GM18909 (cell line): Measurements from ENCODE around the gene SCNN1A.
"Not testable (repeated sequence)": the region's sequence is repeated elsewhere in the genome, so short reads cannot be mapped to it uniquely, and the experiment has no call there.

Experiments
- ATAC-seq: cut with Tn5 transposase; IDR thresholded peaks from one replicate; pipeline ENCODE4 v1.9.1; 2021; ENCODE audit warnings: mild to moderate bottlenecking; ENCODE audit not compliant: unreplicated experiment, poor library complexity

Gene SCNN1A

DNA sequence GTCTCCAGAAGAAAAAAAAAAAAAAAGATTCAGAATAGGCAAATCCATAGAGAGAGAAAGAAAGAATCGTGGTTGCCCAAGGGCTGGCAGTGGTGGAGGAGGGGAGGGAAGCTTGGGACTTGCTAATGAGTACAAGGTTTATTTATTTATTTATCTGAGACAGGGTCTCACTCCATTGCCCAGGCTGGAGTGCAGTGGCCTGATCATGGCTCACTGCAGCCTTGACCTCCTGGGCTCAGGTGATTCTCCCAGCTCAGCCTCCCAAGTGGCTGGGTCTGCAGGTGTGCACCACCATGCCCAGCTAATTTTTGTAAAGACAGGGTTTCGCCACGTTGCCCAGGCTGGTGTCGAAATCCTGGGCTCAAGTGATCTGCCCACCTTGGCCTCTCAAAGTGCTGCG, 23.7 kb downstream of the SCNN1A start:
- no peak for ATAC-seq

DNA sequence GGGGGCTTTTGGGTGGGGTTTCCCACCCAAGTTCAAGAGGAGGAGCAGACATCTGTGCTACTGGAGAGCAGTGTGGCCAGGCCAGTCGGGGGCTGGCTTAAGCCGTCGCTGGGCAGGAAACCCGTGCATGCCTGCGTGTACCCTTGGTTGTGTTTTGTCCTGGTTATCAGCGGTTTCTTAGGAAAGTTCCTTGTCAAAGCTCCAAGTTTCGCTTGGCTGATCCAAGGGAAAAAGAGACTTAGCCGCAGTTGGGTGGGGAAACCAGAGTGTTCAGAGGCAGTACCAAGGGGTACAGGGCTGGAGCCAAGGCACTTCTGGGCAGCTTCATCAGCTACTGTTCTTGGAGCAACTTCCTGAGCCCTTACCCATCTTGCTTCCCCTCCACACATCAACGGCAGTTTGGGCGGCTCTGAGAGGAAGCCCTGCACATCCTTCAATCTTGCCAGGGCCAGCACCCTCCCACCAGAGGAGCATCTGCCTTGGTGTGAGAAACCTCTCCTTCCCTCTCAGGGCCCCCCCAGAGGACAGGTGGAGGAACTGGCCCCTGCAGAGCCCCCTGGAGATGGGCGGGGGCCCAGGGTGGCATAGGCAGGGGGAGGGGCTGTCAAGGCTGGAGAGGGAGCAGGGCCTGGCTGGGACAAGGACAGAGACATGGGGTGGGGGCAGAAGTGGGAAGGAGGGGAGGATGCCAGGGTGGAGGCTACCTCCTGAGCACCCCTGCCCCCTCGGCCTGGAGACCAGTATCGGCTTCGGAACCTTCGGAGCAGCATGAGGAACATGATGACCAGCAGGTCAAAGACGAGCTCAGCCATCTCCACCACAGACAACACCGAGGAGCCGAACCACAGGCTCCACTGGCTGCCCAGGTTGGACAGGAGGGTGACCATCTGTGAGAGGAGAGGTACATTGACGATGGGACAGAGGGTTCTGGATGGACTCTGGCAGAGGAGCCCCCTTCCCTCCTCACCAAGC, 27.7 kb downstream of the SCNN1A start:
- no peak for ATAC-seq

DNA sequence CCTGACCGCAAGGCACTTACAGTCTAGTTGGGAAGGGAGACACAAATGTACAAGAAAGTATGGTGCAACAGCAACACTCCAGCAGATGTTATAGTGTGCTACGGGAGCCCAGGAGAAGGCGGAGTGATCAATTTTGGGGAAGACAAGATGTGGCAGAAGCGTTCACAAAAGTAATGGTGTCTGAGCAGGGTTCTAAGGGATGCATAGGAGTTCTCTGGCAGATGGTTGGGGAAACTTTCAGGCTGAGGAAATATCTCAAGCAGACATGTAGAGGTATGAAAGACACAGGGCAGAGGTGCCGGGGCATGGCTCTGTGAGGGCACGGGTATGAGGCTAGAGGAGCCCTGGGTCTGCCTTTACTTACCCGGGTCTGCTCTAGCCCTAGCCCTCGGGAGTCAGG, 28.4 kb downstream of the SCNN1A start:
- ATAC-seq: no peak

DNA sequence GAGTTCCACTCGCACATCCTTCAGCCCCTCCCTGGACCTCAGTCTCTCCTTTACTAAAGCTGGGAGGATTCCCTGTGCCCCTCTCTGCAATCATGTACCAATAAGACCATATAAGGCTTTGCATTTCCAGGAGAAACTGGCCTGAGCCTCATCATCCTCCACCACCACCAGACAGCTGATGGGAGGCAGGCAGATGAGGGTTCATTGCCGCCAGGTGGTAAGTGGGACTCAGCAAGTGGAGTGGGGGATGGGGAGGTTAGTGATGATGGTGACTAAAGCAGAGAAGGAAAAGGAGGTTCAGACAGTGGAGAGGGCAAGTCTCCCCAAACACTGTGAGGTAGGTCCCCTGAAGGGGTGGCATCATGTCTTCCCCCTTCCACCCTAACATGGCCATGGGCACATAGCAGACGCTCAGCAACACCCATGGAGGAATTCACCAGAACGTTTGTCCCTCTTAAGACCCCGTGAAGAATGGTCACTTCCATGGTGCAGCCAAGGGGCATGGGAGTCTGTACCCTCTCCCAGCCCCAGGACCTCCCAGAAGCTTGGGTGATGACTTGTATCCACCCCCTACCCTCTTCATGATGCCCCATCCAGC, 29.0 kb downstream of the SCNN1A start:
- no peak for ATAC-seq

DNA sequence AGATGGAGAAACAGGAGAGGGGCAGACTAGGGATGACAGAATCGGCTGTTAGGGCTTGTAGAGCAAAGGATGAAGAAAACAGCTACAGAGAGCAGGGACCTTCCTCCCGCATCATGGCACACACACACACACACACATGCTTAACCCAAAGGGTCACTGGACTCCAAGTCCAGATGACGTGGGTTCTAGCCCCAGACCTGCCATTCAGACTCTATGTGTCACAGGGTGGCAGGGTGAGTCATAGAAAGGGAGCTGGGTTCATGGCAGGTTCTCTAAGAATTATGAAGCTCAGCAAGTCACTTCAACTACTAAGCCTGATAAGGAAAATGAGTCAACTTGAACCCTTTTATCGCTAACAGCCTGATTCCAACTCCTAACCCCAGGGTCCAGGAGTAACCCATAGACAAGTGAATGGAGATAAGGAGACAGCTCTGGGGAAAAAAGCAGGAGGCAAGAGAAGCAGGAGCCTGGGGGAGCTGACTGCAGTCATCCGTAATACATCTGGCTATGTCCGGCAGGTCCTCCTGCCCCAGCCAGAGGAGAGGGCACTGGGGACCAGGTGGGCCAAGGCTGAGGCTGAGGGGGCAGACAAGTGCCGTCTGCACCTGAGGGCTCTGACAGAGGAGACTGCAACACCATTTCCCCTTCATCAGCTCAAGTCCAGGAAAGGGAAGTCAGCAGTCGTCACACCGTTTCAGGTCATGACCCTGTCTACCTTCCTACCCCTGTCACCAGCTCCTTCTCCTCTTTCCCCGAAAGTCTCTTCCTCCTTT, 29.9 kb downstream of the SCNN1A start:
- no peak for ATAC-seq

DNA sequence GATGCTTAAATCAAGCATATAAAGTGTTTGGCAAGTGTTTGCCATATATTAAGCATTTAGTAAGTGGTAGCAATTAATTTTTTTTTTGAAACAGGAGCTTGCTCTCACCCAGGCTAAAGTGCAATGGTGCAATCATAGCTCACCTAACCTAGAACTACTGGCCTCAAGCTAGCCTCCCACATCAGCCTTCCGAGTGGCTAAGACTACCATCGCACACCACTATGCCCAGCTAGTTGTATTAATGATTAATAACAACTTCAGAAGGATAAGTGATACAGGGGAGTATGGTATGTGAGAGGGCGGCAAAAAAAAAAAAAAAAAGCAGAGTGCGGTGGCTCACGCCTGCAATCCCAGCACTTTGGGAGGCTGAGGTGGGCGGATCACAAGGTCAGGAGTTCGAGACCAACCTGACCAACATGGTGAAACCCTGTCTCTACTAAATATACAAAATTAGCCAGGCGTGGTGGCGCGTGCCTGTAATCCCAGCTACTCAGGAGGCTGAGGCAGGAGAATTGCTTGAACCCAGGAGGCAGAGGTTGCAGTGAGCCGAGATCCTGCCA, 31.2 kb downstream of the SCNN1A start:
- ATAC-seq: not testable (repeated sequence)

DNA sequence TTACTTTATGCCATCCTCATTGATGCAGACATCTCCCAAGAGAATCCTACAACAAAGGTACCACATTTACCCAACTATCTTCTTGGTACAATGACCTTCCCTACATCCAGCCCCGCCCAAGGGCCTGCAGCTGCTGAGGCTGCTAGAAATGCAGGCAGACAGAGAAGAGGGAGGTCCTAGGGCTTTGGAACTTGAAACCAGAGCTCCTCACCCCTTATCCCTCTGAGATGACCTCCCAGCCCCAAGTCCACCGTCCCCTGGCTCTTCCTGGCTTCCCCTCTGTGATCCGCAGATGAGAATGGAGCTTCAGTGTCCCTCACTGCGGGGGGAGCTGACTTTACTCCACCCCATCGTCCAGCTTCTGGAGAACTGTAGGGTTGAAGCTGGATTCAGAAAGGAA, 31.8 kb downstream of the SCNN1A start:
- ATAC-seq: no peak

DNA sequence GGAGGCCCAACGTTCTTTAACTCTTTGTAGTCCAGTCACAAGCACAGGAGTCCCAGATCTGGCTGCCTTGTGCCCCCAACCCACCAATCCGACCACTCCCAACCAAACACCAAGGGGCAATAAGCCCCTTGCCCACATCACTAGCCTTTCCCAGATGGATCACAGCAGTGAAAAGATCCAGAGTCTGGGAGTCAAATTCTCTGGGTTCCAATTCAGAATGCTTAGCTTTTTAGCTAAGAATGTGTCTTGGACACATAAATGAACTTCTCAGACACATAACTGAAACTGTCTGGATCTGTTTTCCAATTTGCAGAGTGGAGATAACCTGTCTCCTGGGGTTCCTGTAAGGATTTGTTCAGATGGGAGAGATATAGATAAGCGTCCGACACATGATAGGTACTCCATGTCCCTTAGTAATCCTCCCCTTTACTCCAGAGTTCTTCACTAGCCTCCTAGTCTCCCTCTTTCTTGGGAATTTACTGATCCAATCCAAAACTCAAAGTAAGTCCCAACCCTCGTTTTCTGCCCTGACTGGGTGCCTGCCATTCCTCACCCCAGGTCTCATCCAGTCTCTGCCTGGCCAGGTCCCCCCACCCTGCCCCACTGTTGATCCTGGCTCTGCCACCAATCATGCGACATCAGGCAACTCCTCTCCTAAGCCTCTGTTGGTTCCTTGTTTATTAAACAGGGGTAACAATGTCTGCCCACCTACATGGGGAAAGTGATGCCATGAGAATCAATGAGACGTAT, 33.0 kb downstream of the SCNN1A start:
- no peak for ATAC-seq

DNA sequence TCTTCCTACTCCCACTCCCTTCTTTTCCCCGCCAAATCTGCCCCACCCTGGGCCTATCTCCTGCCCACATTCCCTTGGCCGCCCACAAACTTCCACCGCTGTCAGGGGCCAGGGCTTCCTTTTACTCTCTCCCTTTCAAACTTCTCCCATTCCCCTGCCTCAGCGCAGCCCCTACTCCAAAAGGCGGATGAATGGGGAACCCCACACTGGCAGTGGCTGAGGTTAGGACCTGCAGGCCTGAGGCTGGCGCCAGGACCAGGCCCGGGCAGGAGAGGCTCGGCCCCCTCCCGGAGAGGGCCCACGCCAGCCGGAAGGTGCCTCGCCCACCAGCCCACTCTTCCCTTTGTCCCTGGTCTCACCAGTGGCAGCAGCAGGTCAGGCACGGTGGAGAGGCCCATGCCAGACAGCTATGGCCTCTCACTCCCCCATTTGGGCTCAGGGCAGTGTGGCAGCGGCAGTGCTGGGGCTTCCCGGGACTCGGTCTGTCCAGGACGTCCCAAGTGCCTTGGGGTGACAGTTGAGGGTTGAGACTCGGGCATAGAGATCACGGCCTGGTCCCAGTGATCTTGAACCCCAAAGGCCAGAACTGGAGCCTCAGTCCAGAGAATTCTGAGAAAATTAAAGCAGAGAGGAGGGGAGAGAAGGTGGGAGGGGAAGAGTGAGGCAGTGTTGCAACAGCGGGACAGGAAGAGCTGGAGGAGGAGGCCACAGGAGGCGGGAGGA, 33.8 kb downstream of the SCNN1A start, which contains the start of gene TNFRSF1A:
Gene TNFRSF1A (minus strand): TSS at position 660 of the 723 bp plus-strand sequence. CDS start 262 bp downstream, at position 398.
- no peak for ATAC-seq

DNA sequence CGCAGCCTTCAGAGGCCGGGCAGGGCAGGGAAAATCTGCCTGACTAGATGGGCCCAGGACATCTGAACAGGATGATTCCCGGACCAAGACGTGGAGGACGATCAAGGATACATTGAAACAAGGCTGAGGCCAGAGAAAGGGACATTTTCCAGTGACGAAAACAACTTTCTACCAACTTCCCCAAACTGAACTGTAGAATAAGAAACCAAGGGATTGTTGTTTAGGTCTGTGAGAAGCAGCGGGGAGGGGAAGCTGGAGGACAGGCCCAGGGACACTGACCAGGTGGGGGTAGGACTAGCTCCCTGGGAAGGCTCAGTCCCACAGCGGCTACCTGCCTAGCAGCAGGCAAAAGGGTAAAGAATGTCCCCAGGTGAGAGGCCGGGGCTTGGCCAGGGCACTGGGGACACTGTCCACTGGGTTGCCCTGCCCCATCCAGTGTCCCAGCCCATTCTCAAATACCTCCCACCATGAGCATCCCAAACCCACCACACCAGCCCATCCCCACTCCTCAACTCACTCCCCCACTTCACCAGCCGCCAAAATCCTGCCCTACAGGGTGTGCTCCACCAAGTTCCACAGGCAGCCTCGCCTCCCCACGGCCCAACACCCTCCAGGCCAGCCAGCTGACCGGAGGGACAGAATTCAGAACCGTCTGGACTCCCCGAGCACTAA, 34.5 kb downstream of the SCNN1A start:
- no peak for ATAC-seq

DNA sequence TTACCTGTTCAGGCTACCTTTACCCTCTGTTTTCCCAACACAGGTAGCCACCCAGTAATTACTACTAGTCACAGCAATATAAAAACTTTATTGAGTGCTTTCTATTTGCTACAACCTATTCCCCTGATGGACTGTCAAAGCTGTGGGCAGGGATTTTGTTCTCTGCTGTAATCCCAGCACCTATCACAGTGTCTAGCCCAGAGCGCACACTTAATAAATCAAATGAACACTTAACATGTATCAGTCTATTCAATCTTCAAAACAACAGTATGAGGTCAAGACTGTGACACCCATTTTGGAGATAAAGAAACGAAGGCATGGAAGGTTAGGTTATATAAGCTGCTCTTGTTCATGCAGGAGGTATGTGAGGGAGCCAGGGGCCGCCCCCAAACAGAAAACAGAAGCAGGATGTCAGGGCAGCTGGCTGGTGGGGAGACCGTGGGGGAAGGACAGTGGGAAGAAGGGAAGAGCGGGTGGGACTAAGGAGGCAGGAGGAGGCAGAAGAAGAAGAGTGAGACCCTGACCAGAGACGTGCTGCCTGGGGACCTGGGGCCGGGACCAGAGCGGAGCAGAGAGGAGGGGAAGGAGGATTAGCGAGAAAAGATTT, 35.2 kb downstream of the SCNN1A start:
- ATAC-seq: no peak

DNA sequence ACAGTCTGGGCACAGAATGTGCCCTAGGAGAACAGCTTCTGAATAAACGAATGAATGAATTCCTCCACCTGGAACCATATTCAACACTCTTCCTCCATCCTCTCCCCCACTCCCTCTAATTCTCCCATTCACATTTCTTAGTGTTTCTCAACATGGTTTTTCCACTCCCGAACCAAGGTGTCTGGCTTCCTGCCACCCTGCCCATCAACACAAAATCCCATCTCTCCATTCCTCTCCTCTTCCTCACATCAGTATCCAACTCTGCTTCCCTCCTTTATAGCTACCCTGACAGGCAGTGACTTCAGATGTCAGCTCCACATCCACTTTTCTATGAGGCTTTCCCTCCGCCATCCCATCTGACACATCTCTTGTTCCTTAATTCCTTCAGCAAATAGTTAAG, 36.4 kb downstream of the SCNN1A start:
- no peak for ATAC-seq

DNA sequence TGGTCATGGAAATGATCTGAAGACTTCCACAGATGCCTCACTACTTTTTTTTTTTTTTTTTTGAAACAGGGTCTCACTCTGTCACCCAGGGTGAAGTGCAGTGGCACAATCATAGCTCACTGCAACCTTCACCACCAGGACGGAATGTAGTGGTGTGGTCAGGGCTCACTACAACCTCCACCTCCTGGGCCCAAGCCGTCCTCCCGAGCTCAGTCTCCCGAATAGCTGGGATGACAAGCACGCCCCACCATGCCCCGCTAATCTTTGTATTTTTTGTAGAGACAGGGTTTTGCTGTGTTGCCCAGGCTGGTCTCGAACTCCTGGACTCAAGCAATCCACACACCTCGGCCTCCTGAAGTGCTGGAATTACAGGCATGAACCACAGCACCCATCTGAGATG, 36.8 kb downstream of the SCNN1A start:
- not testable (repeated sequence) for ATAC-seq

DNA sequence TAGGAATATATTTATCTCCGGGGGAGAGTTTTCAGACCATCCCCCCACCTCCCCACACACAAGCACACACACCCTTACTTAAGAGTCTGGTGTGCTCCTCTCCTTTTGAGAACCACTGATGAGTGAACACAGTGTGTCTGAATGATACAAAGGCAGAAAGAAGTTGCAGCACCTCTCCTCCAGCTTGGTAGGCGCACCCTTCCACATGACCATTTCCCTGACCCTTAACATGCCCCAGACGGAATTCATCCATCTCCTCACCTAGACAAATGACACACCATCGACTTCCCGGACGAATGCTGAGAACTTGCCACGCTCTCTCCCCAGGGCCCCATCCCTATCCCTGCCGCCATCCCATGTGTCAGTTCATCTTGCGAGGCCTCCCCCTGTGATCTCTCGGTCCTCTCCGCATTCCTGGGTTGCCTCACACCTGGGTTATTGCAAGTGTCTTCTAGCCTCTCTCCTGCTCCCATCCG, 37.4 kb downstream of the SCNN1A start:
- ATAC-seq: no peak

DNA sequence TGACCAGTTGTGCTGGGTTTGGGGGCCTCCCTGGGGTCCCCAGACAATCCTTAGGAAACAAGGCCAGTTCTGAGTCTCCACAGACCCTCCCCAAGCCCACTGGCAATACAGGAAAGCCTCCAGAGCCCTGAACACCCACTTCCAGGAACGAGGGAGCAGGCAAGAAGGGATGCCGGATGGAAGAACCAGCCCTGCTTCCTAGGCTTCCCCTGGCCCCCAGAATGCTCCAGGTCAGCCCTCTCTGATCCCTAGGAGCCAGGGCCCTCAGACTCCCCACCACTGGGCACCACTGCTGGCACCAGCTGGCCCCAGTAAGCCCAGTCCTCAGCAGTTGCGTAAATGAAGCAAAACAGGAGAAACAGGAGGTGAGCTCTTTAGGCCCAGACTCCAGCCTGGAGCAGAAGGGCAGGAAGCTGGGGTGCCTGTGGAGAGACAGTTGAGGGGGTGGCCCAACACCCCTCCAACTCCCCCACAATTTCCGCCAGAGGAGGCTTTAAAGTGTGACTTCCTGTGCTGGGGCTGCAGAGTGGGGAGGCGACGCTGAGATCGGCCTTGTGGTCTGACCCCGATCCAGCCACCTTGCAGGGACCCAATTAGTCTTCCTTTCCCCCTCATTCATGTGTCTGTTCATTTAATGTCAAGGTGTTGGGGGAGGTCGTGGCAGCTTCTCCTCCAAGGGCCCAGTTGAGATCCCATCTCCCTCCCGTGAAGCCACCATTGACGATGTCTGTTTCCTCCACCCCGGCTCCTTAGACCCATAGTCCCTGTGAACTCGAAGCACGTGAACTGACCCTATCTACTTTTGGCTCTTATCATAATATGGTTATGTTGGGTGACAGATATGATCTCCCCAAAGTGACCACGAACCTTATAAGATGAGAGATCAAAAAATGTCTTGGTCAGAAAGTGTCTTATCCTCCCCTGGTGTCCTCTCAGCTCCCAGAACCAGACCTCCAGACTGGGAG, 38.2 kb downstream of the SCNN1A start:
- ATAC-seq: no peak

DNA sequence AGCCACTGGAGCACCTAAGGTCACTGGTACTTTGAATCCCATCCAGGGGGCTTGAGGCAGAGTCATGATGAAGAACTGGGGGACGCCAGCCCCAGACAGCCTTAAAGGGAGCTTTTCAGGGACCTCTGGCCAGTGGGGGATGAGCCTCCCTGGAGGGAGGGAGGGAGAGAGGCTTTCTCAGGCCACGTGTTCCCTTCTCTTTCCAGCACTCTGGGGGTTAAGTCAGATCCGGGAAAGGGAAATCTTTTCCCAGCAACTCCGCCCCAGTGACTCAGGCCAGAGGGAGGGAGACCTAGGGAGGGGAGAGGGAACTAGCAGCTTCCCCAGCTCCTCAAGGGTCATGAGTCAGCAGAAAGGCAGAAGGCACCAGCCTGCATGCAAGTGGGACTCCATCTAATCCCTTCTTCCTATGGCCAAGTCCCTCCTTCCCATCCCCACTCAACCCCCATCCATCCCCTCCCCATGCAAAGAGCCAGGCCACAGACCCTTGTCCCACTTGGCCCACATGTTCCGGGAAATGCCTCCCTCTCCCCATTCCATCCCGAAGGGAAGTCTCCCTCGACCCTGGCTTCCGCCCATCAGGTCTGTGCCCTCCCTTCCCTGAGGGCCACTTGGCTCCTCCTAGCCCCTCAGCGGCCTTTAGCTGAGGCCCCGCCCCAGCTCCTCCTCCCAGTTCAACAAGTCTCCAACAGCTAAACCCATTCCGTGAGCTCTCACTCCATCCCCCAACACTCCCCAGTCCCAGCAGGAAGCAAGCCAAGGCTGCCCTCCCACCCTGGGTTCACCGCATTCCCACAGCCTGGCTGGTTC, 39.1 kb downstream of the SCNN1A start:
- peak; percentile 30 for ATAC-seq
